HepG2 (cell line): ENCODE data around the gene SFPQ. TPM values are rescaled to one million over a fixed set of nuclear protein-coding genes. Genes with fewer than 3 reads are reported as not detected.

Experiments used
- BRD4 ChIP-seq: sonication (generic); formaldehyde crosslinking; IDR thresholded peaks from 2 replicates; pipeline ENCODE4 v1.4.0; 2020; ENCODE audit warnings: missing genetic modification reagents
- ELF4 ChIP-seq: sonication (generic); formaldehyde crosslinking; IDR thresholded peaks from 2 replicates; pipeline ENCODE4 v1.5.0; 2020; ENCODE audit warnings: missing genetic modification reagents, mild to moderate bottlenecking, moderate library complexity, borderline replicate concordance
- HNRNPUL1 ChIP-seq: fragments of 200-400 bp; formaldehyde crosslinking; IDR thresholded peaks from 2 replicates; pipeline ENCODE4 v1.6.1; 2017; ENCODE audit warnings: low read depth, mild to moderate bottlenecking, low read length, moderate library complexity
- HOXA9 ChIP-seq: sonication (generic); formaldehyde crosslinking; IDR thresholded peaks from 2 replicates; pipeline ENCODE4 v1.8.1; 2022; ENCODE audit warnings: missing genetic modification reagents, mild to moderate bottlenecking, moderate library complexity, borderline replicate concordance
- MAFF ChIP-seq: IDR thresholded peaks from 2 replicates; pipeline ENCODE4 v1.6.1; 2011; ENCODE audit warnings: low read depth, low read length, improper control_type of control experiment
- MIXL1 ChIP-seq: IDR thresholded peaks from 2 replicates; pipeline ENCODE4 v1.6.1; 2016
- MYC ChIP-seq: sonication (generic); formaldehyde crosslinking; IDR thresholded peaks from 2 replicates; pipeline ENCODE4 v1.9.0; 2021; ENCODE audit warnings: missing genetic modification reagents, borderline replicate concordance
- NONO ChIP-seq, 2 experiments: fragments of 450-650 bp in 1 of 2; sonication (generic) in 1 of 2; formaldehyde crosslinking in 1 of 2; IDR thresholded peaks in 1 of 2; conservative IDR thresholded peaks in 1 of 2; 2 replicates each; pipeline versions ENCODE4 v1.6.1 to v1.8.0; 2017 to 2022; ENCODE audit warnings: mild to moderate bottlenecking in 1 of 2, missing genetic modification reagents in 1 of 2, moderate library complexity in 1 of 2
- PTBP1 ChIP-seq: fragments of 200-400 bp; formaldehyde crosslinking; IDR thresholded peaks from 2 replicates; pipeline ENCODE4 v1.6.1; 2018; ENCODE audit warnings: low read length, low read depth; ENCODE audit not compliant: poor library complexity, severe bottlenecking
- SALL2 ChIP-seq: sonication (generic); formaldehyde crosslinking; IDR thresholded peaks from 2 replicates; pipeline ENCODE4 v1.8.1; 2023; ENCODE audit warnings: mild to moderate bottlenecking, missing genetic modification reagents, inconsistent platforms
- SNRNP70 ChIP-seq: fragments of 200-400 bp; formaldehyde crosslinking; IDR thresholded peaks from 2 replicates; pipeline ENCODE4 v1.6.1; 2017; ENCODE audit warnings: mild to moderate bottlenecking, low read depth, low read length, moderate library complexity
- TAF15 ChIP-seq: fragments of 200-400 bp; formaldehyde crosslinking; IDR thresholded peaks from one replicate; pipeline ENCODE4 v1.6.1; 2018; ENCODE audit warnings: mild to moderate bottlenecking, low read depth, low read length; ENCODE audit not compliant: poor library complexity, severe bottlenecking
- ZBTB7B ChIP-seq: sonication (generic); formaldehyde crosslinking; IDR thresholded peaks from 2 replicates; pipeline ENCODE4 v1.4.0; 2020; ENCODE audit warnings: missing genetic modification reagents
- ZNF224 ChIP-seq: sonication (generic); formaldehyde crosslinking; IDR thresholded peaks from 2 replicates; pipeline ENCODE4 v1.5.0; 2020; ENCODE audit warnings: mild to moderate bottlenecking, missing genetic modification reagents
- ZNF263 ChIP-seq: sonication (generic); formaldehyde crosslinking; IDR thresholded peaks from 2 replicates; pipeline ENCODE4 v1.4.0; 2020; ENCODE audit warnings: missing genetic modification reagents
- ZNF30 ChIP-seq: sonication (generic); formaldehyde crosslinking; IDR thresholded peaks from 2 replicates; pipeline ENCODE4 v1.5.0; 2020; ENCODE audit warnings: mild to moderate bottlenecking, missing genetic modification reagents
- ZNF432 ChIP-seq: sonication (generic); formaldehyde crosslinking; IDR thresholded peaks from 2 replicates; pipeline ENCODE4 v1.5.0; 2020; ENCODE audit warnings: missing genetic modification reagents, mild to moderate bottlenecking, borderline replicate concordance
- ZNF484 ChIP-seq: sonication (generic); formaldehyde crosslinking; IDR thresholded peaks from 2 replicates; pipeline ENCODE4 v1.5.1; 2020; ENCODE audit warnings: mild to moderate bottlenecking, low read depth, missing genetic modification reagents, borderline replicate concordance
- ZNF570 ChIP-seq: sonication (generic); formaldehyde crosslinking; IDR thresholded peaks from 2 replicates; pipeline ENCODE4 v1.4.0; 2020; ENCODE audit warnings: mild to moderate bottlenecking, missing genetic modification reagents, borderline replicate concordance
- ZNF616 ChIP-seq: sonication (generic); formaldehyde crosslinking; IDR thresholded peaks from 2 replicates; pipeline ENCODE4 v1.5.0; 2020; ENCODE audit warnings: low read depth, mild to moderate bottlenecking, missing genetic modification reagents
- ZNF75D ChIP-seq: sonication (generic); formaldehyde crosslinking; IDR thresholded peaks from 2 replicates; pipeline ENCODE4 v1.8.1; 2023; ENCODE audit warnings: missing genetic modification reagents, mild to moderate bottlenecking, borderline replicate concordance
- ZNF772 ChIP-seq: sonication (generic); formaldehyde crosslinking; IDR thresholded peaks from 2 replicates; pipeline ENCODE4 v1.5.0; 2020; ENCODE audit warnings: mild to moderate bottlenecking, missing genetic modification reagents
- ZNF782 ChIP-seq: sonication (generic); formaldehyde crosslinking; IDR thresholded peaks from 2 replicates; pipeline ENCODE4 v1.4.0; 2020; ENCODE audit warnings: missing genetic modification reagents, mild to moderate bottlenecking, borderline replicate concordance
- ZNF878 ChIP-seq: sonication (generic); formaldehyde crosslinking; IDR thresholded peaks from 2 replicates; pipeline ENCODE4 v1.8.1; 2023; ENCODE audit warnings: mild to moderate bottlenecking, missing genetic modification reagents, moderate library complexity
- polyA plus RNA-seq, 8 experiments: library from polyadenylated mRNA; depleted of rRNA in 3 of 8; stranded (reverse) in 7 of 8; unstranded in 1 of 8; fragments of >200 nt; fragmentation: Illumina TruSeq in 4 of 8; extraction: Trizol in 4 of 8; gene quantifications; 2 replicates each; pipeline versions ENCODE4 v1.2.1 to v1.2.3, GENCODE V29; 2011 to 2016; ENCODE audit warnings: low read depth in 4 of 8, missing spikeins in 1 of 8, mixed read lengths in 1 of 8; ENCODE audit not compliant: insufficient read depth in 1 of 8
- total RNA-seq, 5 experiments: library from RNA; depleted of rRNA; stranded (reverse); fragments of >200 nt; fragmentation: Illumina TruSeq; extraction: Trizol; gene quantifications; 2 replicates each; pipeline ENCODE4 v1.2.3, GENCODE V29; 2016; ENCODE audit warnings: low read depth in 1 of 5
- TF ChIP-seq, protein P1 (sequence below): IDR thresholded peaks from 2 replicates; pipeline ENCODE4 v1.4.0; 2020; ENCODE audit warnings: mild to moderate bottlenecking, missing genetic modification reagents
- TF ChIP-seq, protein P2 (sequence below): sonication (generic); formaldehyde crosslinking; IDR thresholded peaks from 2 replicates; pipeline ENCODE4 v1.5.0; 2020; ENCODE audit warnings: missing genetic modification reagents

SFPQ gene
- total and polyA plus RNA-seq, 2 of the 13 experiments (the other 11 are each of a cell fraction or from before 2014, with no cell fraction given): 101 to 292 TPM

DNA sequence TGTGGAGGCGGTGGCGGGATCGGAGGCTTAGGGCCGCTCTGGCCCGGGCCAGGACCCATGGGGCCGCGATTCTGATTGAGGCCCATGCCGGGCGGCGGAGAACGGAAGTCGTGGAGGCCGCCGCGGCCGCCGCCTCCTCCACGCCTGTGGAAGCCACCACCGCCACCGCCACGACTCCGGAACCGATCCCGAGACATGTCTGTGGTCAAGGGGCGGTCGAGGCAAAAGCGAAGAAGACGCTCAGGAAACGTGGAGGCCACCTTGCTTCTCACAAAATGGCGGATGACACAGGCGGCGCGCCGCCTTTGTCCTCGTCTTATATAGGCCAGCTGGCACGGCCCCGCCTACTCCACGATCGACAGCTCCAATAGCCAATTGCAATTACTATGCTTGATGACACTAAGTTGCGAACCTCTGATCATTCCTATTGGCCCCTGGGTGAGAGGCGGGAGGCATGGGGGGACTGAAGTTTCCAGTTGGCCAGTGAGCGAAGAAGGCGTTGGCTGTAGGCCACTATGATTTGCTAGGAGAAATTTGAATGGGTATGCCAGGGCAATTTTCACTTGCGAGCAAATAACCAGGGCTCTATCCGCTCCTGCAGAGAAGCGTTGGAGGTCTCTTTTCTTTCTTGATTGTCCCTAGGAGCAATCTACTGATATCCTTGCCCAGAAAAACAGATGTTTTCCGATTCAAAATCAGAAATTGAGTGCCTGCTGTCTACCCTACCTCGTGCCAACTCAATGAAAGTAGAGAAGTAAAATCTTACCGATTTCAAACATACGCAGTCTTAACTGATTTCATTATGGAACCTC, at the start of gene SFPQ (continued):
- no peak for TF ChIP-seq NONO (IDR thresholded peaks at IDR 0.05)
- no peak; the same call in 1 of the 2 replicates for TF ChIP-seq NONO (CRISPR knock-in tag; conservative IDR thresholded peaks at IDR 0.05)
- TF ChIP-seq TAF15: no peak
- TF ChIP-seq SALL2: peak; percentile 67
- TF ChIP-seq ZNF772: peak; percentile 61; the same call in 1 of the 2 replicates
- no peak for TF ChIP-seq ZNF432 (CRISPR knock-in tag)
- peak; percentile 78 for TF ChIP-seq MIXL1
- TF ChIP-seq ZNF263 (CRISPR knock-in tag): 0 out of 2 replicates have a peak, but pooled peaks have one; percentile 13
- 0 out of 2 replicates have a peak, but pooled peaks have one; percentile 45 for TF ChIP-seq ELF4 (CRISPR knock-in tag)
- TF ChIP-seq ZNF878: peak; percentile 77
- no peak for TF ChIP-seq ZNF75D (CRISPR knock-in tag)
- TF ChIP-seq ZNF782 (CRISPR knock-in tag): no peak
- no peak for TF ChIP-seq HOXA9 (CRISPR knock-in tag)
- TF ChIP-seq PTBP1: no peak
- no peak for TF ChIP-seq MAFF
- no peak for TF ChIP-seq HNRNPUL1
- no peak; the same call in 1 of the 2 replicates for TF ChIP-seq ZNF616 (CRISPR knock-in tag)
- TF ChIP-seq ZNF570 (CRISPR knock-in tag): no peak
- TF ChIP-seq, protein P1, sequence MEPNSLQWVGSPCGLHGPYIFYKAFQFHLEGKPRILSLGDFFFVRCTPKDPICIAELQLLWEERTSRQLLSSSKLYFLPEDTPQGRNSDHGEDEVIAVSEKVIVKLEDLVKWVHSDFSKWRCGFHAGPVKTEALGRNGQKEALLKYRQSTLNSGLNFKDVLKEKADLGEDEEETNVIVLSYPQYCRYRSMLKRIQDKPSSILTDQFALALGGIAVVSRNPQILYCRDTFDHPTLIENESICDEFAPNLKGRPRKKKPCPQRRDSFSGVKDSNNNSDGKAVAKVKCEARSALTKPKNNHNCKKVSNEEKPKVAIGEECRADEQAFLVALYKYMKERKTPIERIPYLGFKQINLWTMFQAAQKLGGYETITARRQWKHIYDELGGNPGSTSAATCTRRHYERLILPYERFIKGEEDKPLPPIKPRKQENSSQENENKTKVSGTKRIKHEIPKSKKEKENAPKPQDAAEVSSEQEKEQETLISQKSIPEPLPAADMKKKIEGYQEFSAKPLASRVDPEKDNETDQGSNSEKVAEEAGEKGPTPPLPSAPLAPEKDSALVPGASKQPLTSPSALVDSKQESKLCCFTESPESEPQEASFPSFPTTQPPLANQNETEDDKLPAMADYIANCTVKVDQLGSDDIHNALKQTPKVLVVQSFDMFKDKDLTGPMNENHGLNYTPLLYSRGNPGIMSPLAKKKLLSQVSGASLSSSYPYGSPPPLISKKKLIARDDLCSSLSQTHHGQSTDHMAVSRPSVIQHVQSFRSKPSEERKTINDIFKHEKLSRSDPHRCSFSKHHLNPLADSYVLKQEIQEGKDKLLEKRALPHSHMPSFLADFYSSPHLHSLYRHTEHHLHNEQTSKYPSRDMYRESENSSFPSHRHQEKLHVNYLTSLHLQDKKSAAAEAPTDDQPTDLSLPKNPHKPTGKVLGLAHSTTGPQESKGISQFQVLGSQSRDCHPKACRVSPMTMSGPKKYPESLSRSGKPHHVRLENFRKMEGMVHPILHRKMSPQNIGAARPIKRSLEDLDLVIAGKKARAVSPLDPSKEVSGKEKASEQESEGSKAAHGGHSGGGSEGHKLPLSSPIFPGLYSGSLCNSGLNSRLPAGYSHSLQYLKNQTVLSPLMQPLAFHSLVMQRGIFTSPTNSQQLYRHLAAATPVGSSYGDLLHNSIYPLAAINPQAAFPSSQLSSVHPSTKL (CRISPR knock-in tag): 0 out of 2 replicates have a peak, but pooled peaks have one; percentile 37
- no peak for TF ChIP-seq BRD4 (CRISPR knock-in tag)
- peak; percentile 94 for TF ChIP-seq MYC (CRISPR knock-in tag)
- no peak for TF ChIP-seq ZBTB7B
- TF ChIP-seq, protein P2, sequence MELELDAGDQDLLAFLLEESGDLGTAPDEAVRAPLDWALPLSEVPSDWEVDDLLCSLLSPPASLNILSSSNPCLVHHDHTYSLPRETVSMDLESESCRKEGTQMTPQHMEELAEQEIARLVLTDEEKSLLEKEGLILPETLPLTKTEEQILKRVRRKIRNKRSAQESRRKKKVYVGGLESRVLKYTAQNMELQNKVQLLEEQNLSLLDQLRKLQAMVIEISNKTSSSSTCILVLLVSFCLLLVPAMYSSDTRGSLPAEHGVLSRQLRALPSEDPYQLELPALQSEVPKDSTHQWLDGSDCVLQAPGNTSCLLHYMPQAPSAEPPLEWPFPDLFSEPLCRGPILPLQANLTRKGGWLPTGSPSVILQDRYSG (CRISPR knock-in tag): no peak
- TF ChIP-seq SNRNP70: no peak
- 0 out of 2 replicates have a peak, but pooled peaks have one; percentile 79 for TF ChIP-seq ZNF224
- no peak for TF ChIP-seq ZNF484 (CRISPR knock-in tag)
- no peak for TF ChIP-seq ZNF30 (CRISPR knock-in tag)
